ENCODE results near the gene AMZ2. TPM values are rescaled to one million over a fixed set of nuclear protein-coding genes. Genes with fewer than 3 reads are reported as not detected.

AMZ2 gene
- total RNA-seq, 1 donor from 2014 or later = 75.6 TPM

DNA sequence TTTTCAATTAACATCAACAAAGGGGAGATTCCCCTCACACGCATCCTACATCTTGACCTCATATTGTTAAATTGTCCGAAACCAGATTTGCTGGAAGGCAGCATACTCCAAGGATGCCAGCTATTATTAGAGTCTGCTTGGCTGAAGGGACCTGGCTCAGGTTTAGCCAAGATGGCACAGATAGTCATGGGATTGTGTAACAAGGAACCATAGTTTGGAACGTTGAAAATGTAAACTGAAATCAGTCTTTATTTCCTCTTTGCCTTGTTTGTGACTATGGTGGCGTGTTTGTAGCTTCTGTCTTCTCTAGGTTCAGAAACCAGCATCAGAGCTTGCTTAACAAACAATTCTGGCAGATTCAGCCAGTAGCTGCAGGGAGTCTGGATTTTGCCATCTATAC, 49.4 kb downstream of the AMZ2 start:
- peaks cover 14% of the 10 kb centered on the region for H3K4me1 Mint-ChIP-seq (ENCODE audit: unreplicated experiment)
- TF ChIP-seq, protein P1, sequence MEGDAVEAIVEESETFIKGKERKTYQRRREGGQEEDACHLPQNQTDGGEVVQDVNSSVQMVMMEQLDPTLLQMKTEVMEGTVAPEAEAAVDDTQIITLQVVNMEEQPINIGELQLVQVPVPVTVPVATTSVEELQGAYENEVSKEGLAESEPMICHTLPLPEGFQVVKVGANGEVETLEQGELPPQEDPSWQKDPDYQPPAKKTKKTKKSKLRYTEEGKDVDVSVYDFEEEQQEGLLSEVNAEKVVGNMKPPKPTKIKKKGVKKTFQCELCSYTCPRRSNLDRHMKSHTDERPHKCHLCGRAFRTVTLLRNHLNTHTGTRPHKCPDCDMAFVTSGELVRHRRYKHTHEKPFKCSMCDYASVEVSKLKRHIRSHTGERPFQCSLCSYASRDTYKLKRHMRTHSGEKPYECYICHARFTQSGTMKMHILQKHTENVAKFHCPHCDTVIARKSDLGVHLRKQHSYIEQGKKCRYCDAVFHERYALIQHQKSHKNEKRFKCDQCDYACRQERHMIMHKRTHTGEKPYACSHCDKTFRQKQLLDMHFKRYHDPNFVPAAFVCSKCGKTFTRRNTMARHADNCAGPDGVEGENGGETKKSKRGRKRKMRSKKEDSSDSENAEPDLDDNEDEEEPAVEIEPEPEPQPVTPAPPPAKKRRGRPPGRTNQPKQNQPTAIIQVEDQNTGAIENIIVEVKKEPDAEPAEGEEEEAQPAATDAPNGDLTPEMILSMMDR (conservative IDR thresholded peaks at IDR 0.05) = no peak
- H3K9me3 Mint-ChIP-seq = no peaks in the 10 kb centered on the region
- H3K27me3 Mint-ChIP-seq = peaks cover 22% of the 10 kb centered on the region
- no peak overlapping the region for H3K4me3 Mint-ChIP-seq
- H3K36me3 Mint-ChIP-seq = no peaks in the 10 kb centered on the region
- DNase-seq (ENCODE audit: extremely low spot score, unreplicated experiment) = no peak
- no peak overlapping the region for H3K27ac Mint-ChIP-seq

DNA sequence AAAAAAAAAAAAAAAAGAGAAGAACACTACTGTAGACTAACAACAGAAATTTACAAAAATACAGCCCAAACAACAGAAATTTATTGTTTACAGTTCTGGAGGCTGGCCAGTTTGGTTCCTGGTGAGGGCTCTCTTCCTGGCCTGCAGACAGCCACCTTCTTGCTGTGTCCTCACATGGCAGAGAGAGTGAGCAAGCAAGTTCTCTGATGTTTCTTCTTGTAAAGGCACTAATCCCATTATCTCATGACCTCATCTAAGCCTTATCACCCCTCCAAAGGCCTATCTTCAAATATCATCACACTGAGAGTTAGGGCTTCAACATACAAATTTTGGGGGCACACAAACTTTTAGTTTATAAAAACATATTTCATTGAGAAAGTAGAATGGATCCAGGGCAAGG, 50.8 kb downstream of the AMZ2 start:
- no peak for DNase-seq (ENCODE audit: extremely low spot score, unreplicated experiment)
- peaks cover 8% of the 10 kb centered on the region for H3K4me1 Mint-ChIP-seq (ENCODE audit: unreplicated experiment)
- H3K4me3 Mint-ChIP-seq = no peak overlapping the region
- no peaks in the 10 kb centered on the region for H3K36me3 Mint-ChIP-seq
- peaks cover 11% of the 10 kb centered on the region for H3K27me3 Mint-ChIP-seq
- TF ChIP-seq, protein P1 (conservative IDR thresholded peaks at IDR 0.05) = no peak
- H3K9me3 Mint-ChIP-seq = no peaks in the 10 kb centered on the region
- H3K27ac Mint-ChIP-seq = no peak overlapping the region

DNA sequence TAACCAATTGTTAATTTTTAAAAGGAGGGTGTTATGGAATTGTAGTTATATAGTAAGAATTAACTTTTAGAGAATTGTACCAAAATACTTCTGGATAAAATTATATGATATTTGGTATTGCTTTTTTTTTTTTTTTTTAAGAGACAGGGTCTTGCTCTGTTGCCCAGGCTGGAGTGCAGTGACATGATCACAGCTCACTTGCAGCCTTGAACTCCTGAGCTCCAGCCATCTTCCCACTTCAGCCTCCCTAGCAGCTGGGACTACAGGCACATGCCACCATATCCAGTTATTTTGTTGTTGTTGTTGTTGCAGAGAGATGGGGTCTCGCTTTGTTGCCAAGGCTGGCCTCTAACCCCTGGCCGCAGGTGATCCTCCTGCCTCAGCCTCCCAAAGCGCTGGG, 52.0 kb downstream of the AMZ2 start:
- TF ChIP-seq, protein P1 (conservative IDR thresholded peaks at IDR 0.05) = no peak
- H3K27ac Mint-ChIP-seq = no peak overlapping the region
- H3K36me3 Mint-ChIP-seq = no peaks in the 10 kb centered on the region
- no peak for DNase-seq (ENCODE audit: extremely low spot score, unreplicated experiment)
- H3K4me1 Mint-ChIP-seq (ENCODE audit: unreplicated experiment) = peaks cover 8% of the 10 kb centered on the region
- no peaks in the 10 kb centered on the region for H3K9me3 Mint-ChIP-seq
- H3K27me3 Mint-ChIP-seq = peaks cover 3% of the 10 kb centered on the region
- no peak overlapping the region for H3K4me3 Mint-ChIP-seq

DNA sequence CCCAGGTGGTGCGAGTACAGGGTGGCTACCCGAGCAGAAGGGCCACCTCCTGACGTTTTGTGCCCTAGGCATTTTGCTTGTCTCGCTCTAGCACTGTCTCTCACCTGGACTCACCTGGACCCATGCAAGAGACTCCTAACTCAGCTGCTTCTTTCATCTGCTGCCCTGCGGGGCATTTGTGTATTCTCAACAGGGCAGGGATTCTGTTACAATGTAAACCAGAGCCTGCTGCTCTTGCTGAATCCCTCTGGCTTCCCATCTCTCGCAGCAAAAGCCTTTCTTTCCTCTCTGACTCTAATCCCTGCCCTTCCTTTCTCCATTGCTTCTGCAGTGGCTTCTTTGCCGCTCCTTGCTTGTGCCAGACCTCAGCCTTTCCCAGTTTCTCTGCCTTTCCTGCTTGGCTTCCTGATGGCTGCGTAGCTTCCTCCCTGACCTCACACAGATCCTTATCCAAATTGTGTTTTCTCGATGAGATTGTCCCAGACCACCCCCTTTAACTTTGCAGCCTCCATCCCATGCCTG, 53.7 kb downstream of the AMZ2 start:
- Mint-ChIP-seq H3K36me3 (no peaks in the 10 kb centered on the region), H3K4me1 (ENCODE audit: unreplicated experiment) (peaks cover 8% of the 10 kb centered on the region), H3K9me3 (no peaks in the 10 kb centered on the region), H3K27me3 (no peaks in the 10 kb centered on the region), H3K27ac (peak overlapping the region; percentile 57), H3K4me3 (no peak overlapping the region)
- TF ChIP-seq, protein P1 (conservative IDR thresholded peaks at IDR 0.05) = no peak
- no peak for DNase-seq (ENCODE audit: extremely low spot score, unreplicated experiment)

DNA sequence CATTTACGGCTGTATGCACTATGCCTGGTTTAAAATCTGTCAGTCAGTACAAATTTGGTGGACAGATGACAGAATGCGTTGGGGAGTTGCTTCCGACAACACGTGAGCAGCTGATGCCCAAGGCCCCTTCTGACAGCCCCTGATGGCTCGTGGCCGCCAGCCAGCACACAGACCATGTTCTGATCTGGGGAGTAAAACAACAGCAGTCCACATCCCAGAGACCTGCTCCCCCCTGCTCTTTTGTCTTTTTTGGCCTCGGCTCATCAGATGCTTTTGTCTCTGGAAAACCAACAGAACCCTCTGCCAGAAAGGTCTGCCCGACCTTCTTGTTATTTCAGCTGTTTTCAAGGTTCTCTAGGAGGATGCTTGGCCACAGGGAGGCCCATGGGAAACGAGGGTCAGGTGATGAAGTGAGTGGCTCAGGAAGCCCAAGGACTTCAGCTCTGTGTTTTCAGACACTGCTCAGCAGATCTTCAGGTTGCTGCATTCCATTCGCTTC, 54.3 kb downstream of the AMZ2 start:
- Mint-ChIP-seq H3K36me3 (no peaks in the 10 kb centered on the region), H3K4me1 (ENCODE audit: unreplicated experiment) (peaks cover 8% of the 10 kb centered on the region), H3K9me3 (no peaks in the 10 kb centered on the region), H3K27me3 (no peaks in the 10 kb centered on the region), H3K4me3 (no peak overlapping the region), H3K27ac (no peak overlapping the region)
- no peak for DNase-seq (ENCODE audit: extremely low spot score, unreplicated experiment)
- TF ChIP-seq, protein P1 (conservative IDR thresholded peaks at IDR 0.05) = no peak

DNA sequence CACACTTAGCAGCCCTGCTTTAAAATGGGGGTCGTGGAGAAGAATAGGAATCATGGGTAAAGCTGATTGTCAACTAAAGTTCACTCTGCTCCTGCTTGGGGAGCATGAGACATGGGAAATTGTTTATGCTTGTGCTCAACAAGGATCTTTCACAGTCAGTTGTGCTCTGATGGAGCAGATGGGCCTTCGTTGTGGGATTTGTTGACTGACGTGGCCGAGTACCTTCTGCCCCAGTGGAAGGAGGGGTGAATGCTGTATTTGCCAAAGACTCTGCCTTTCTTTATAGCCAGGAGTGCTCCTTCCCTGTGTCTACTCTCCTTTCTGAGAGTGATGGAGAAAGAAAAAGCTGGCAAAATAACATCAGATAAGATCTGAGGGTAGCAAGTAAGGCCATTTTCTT, 54.8 kb downstream of the AMZ2 start:
- TF ChIP-seq, protein P1 (conservative IDR thresholded peaks at IDR 0.05) = no peak

More for the DNA sequence above, 54.8 kb downstream of the AMZ2 start:
- Mint-ChIP-seq H3K4me3 (no peak overlapping the region), H3K9me3 (no peaks in the 10 kb centered on the region), H3K27ac (no peak overlapping the region), H3K27me3 (no peaks in the 10 kb centered on the region), H3K4me1 (ENCODE audit: unreplicated experiment) (peaks cover 8% of the 10 kb centered on the region), H3K36me3 (no peaks in the 10 kb centered on the region)
- no peak for DNase-seq (ENCODE audit: extremely low spot score, unreplicated experiment)

Measured in type B pancreatic cell (in vitro differentiated cells).